ENCODE results near the gene NT5C3A. TPM values are rescaled to one million over a fixed set of nuclear protein-coding genes. Genes with fewer than 3 reads are reported as not detected.

The NT5C3A gene
- total RNA-seq, 3 donors from 2014 or later = 22.2 to 42.3 (median 27.5) TPM

Other genes starting within 250 kb of the NT5C3A start
- gene KBTBD2, start 171.0 kb downstream of the NT5C3A start, total RNA-seq = 10 to 100 TPM; 36.7 to 55.9 (median 38.9) TPM
- gene FKBP9, start 105.3 kb downstream of the NT5C3A start, total RNA-seq = 100 to 1,000 TPM in 2 of 3 donors, 10 to 100 TPM in 1; 74.9 to 236 (median 100) TPM
- 10 to 100 TPM in 2 of 3 donors, 1 to 10 TPM in 1; 8.5 to 17.0 (median 13.4) TPM for gene RP9, start 46.6 kb upstream of the NT5C3A start, total RNA-seq
- 10 to 100 TPM; 27.4 to 49.5 (median 43.6) TPM for gene BBS9, start 66.8 kb upstream of the NT5C3A start, total RNA-seq